GM21737 (cell line): ENCODE measurements around the gene PRKAB1.
"Not testable (repeated sequence)": the region's sequence is repeated elsewhere in the genome, so short reads cannot be mapped to it uniquely, and the experiment has no call there.

Experiments used
- ATAC-seq: cut with Tn5 transposase; IDR thresholded peaks from one replicate; pipeline ENCODE4 v1.9.1; 2021; ENCODE audit warnings: mild to moderate bottlenecking, moderate library complexity; ENCODE audit not compliant: unreplicated experiment

PRKAB1 gene

DNA sequence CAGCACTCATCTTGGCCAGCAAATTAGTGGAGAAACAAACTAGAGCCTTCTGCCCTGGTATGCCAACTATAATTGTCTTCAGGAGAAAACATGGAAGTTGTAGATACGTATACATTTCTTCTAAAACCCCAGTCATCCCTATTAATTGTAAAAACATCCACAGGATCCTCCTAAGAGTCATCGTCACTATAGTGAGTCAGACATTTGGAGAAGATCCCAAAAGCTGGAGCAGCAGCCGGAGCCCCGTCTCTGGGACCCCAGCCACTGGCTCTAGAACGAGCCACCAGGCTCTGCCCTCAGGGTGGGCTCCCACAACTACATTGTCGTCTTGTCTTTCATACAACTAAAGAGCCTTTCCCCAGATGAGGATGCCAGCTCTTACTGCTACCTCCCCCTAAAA lies 15.5 kb downstream of the PRKAB1 start:
- no peak for ATAC-seq

DNA sequence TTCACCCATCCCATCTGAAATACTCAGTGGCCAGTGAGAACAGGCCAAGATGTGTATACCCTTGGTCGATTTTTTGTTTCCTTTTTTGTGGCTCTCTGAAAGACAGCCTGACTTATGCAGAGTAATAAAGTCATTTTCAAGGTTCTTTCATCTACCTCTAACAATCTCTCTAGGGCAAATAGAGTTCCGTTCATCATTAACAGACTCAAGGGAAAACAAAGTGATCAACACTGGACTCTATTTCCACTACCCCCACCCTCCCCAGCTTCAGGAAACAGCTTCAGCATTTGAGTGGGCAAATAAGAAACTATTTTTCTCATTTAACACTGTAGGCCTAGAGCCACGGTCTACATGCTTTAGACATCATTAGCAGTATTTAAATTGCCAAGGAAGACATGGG lies 15.9 kb downstream of the PRKAB1 start:
- ATAC-seq: no peak

DNA sequence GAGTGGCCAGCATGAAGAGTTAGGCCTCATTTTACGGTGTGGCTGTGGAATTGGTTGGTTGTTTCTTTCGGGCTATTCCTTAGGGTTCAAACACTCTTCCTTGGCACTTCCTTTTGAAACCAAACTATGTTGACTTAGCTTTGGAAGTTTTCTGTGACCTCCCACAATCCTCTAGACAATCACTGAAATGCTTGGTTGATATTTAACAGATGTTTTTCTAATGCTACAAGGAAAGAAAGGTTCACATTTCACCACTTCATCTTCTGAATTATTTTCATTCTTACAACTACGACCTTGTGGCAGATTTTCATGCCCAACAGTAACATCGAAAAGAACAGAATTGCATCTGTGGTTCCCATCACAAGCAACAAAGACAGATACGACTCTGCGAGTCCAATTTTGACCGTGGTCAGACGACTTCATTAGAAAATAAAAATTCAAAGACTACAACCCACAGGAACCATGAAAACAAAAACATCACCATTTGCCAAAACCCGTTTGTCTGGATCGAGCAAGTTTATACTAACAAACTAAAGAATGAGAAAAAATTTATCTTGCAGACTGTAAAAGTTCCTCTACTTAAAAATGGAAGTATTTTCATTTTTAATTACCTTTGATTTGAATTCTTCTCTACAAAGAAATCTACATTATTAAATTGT lies 16.9 kb downstream of the PRKAB1 start:
- ATAC-seq: no peak

DNA sequence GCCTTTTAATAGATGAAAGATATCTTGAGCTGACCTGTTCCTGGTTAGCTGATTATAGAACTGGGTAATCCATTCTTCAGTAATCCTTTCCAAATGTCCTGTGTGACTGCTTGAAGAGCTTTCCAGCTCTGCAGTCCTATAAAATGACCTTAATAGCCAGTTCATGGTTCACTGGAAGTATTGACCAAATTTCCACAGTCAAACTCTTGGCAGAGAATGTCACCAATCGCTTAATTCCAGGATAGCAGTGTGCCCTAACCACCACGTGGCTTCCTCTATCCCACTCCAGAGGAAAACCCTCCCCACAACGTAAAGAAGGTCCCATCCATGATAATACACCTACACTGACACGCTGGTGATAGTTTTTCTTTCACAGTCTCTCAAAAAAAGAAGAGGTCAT lies 17.4 kb downstream of the PRKAB1 start:
- ATAC-seq: no peak

DNA sequence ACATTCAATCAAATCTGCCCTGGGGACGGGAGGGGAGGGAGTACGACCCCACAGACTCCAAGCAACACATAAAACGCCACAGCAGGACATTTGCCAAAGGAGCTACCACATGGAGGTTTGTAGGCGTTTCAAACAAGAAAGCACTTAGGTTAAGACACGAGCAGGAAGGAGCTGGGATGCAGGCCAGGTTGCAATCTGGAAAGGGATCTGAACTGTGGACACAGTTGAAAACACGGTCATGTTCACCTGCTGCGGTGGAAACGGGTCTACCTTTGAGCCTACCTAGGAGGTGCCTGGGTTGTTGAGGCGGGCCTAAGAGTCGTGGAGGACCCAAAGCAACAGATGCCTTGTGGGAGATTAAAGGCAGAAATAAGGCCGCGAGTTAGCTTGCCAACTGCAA lies 18.4 kb downstream of the PRKAB1 start:
- no peak for ATAC-seq

DNA sequence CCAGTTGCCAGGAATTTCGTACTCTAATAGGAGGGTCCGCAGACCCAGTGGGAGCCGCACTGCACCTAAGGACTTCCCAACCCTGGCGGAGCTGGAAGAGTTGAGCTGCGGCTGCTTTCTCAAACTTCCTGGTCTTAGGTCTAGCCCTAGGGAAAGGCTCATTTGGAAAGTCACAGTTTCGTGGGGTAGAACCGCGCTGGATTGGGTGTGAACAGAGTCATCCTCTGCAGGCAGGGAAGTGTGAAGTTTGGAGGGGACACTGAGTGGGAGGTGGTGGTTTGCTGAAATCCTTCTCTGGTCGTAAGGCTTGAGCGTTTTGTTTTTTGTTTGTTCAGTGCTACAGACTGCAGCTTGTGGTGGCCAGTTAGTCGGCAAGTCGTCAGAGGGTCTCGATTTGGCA lies 18.8 kb downstream of the PRKAB1 start:
- ATAC-seq: no peak

DNA sequence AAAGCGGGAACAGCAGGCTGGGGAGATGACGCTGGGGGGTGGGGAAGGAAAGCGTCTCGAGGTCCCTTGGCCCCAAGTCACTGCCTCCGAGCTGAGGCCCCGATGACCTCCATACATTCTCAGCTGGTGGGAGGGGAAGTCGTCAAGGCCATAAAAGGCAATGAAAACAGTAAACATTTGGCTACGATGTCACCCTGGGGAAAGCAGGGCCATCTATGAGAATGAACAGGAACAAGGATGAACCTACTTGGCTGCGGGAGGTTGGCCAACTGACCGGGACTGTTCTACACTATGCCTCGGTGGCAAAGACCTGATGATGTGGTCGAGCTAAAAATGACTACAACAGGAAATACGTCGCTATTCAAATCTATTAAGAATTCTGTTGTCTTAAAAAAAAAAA lies 19.5 kb downstream of the PRKAB1 start:
- ATAC-seq: no peak

DNA sequence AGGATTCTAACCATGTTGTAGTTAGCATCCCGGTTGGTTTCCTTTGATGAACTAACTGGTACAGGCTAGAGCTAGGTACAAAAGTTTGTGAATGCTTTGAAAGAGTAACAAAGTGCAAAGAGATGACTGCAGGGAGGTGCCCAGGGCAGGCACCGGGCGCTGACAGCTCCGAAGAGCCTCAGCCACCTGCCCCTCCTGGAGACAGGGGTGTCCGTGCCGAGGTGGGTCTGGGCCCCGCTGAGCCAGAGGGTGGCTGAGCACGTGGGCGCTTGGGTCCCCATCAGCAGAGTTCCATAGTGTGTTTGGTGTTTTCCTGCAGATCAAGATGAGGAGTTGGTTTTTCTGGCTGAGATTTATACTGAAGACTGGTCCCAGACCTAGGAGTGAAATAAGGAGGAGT lies 19.9 kb downstream of the PRKAB1 start:
- no peak for ATAC-seq

DNA sequence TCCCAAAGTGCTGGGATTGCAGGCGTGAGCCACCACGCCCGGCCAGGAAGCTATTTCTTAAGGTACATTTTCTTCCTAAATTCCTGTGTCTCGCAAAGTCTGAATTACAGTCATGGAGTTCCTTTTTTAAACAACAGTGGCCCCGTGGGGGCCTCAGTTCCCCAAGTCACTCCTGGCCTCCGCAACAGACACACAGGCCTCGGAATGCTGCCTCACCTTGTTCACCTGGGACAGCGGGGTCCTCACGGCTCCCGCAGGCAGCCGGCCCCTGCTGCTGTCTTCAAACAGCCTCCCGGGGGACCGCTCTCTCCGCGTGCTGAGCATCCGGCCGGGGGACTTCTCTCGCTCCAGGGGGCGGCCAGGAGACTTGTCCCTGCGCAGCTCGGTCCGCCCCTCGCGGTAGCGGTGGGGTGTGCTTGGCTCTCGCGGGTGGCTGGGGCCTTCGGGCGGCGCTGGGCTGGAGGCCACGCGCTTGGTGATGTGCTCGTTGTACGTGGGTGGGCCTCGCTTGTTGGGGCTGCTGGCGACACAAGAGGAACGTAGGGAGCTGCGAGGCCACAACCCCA lies 22.1 kb downstream of the PRKAB1 start:
- ATAC-seq: no peak

DNA sequence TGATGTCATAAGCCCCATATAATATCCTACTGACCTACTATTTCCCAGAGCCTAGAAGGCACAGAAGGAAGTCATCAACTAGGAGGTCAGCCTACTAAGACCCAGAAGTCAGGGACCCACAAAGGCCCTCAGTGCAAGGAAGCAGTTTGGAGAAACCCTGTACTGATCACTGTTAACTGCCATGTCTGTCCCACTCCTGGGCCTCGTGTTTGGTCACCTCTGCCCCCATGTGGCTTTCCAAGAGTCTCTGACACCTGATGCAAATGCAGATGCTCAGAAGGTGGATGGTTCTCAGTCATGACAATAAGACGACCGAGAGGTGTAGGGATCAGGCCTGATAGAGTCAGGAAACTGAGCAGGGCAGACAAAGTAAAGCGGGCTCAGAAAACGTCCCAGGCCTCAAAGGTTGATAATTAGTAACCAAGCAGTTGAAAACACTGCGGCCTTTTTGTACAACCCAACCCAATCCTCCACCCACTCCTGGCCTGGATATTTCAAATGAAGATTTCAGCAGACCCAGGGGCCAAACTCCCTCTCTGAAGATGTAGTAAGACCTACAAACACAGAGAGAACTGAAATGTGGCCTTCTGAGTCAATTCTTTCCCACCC lies 23.4 kb downstream of the PRKAB1 start:
- ATAC-seq: no peak

DNA sequence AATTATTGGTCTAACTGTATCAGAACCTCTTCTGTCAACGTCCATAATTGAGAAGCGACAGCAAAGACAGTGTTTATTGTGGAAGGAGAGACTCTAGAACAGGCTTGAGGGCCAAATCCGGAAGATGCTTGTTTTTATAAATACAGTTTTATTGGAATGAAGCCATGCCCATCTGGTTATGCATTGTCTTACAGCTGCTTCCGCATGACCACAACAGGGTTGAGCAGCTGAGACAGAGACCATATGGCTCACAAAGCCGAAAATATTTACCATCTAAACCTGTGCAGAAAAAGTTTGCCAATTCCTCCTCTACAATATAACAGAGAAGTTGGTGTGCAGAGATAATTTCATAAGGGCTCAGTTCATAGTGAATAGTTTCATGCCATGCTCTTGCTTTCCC lies 24.5 kb downstream of the PRKAB1 start:
- no peak for ATAC-seq

DNA sequence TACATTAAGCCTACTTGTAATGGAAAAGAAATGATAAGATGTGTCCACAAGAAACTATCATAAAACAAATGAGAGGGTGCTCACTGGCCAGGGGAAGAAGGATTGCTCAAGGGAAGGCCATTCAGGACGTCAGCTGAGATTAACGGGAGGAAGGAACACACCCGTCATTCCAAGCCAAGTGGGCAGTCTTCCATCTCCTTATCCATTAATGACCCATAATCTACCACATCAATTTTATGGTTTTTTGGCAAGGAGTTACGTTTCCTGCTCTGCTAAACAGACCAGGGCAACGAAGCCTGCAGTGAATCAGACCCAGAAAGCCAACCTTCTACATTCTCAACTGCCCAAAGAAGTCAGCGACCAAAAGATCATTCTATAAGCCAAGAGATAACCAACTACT lies 25.1 kb downstream of the PRKAB1 start:
- ATAC-seq: no peak

DNA sequence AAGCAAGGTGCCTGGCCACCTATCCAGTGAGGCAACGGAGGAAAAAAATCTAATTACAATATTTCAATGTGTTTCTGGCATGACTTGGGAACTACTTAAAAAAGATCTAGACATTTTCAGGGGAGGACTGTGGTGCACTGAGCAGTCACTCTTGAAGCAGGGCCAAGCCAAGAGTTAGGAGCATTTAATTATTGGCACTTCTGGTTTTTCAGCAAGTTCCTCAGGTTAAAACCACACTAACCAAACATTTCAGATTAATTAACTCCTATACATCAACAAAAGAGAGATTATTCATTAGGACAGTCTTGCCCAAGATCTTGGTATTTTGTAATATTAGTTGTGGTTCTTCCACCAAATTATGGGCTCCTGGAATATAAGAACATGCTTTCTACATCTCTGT lies 25.6 kb downstream of the PRKAB1 start:
- ATAC-seq: no peak

DNA sequence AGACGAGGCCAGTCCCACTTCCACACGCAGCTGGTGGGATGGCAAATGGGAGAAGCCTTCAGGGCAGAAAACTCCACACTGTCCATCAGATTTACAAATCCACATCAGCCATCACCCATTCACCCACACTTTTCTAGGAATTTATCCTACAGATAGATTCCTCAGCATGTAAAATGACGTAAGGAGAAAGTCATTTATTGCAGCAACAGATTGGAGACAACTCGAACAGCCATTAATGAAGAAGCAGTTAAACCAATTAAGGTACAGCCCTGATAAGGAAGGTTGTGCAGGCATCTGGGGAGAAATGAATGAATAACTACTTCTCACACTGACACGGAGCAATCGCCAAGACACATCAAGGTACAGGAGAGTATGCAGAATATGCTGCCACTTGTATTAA lies 26.2 kb downstream of the PRKAB1 start:
- ATAC-seq: no peak

DNA sequence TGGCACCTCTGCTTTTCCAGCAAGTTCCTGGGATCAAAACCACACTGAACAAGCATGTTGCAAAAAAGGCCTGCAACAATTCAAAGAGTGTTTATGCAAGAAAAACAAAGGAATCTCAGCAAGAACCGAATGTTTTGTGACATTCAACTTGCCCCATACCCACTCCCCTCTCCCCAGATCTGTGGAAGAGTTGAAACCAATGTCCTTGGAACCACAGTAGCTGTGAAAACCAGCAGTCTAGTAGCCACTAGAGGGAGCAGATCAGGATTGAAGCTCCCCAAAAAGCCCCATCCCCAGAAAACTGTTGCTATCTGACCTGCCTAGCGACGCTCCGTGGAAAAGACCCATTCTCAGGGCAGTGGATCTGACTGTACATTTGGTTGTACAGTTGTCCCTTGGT lies 27.1 kb downstream of the PRKAB1 start:
- no peak for ATAC-seq

DNA sequence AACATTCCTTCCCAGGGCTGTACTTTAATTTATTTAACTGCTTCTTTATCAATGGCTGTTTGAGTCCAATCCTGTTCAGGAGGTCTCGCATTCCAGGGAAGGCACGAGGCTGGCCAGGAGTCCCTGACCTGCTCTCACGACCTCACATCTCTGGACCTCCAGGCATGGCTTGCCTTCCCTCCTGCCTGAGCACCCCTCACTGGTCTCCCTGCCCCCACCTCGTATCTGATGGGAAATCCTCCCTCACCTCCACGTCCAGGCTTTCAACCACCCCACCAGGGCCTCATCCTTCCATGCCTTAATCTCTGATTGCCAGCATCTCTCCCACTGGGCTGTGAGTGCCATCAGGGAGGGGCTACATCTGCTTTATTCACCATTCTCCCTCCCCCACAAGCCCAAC lies 29.0 kb downstream of the PRKAB1 start:
- ATAC-seq: no peak

DNA sequence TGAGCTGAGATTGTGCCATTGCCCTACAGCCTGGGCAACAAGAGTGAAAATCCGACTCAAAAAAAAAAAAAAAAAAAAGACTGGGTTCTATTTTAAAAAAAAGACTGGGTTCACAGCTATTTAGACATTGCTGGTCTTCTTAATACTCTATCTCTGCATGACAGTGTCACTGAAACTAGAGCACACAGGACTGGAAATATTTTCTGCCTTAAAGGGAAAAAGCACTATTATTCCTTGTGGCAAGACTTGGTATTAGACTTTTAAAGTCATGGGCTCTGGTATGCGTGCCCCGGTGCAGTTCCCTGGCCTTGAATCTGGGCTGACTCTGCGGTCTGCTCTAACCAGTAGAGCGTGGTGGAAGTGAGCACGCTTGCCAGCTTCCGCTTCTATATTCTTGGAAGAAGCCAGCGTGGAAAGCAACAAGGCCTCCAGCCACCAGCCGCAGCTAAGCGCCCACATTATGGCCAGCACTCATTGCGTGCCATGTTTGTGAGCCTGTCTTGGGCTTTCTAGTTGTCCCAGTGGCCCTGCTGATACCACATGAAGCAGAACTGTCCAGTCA lies 31.3 kb downstream of the PRKAB1 start:
- no peak for ATAC-seq

DNA sequence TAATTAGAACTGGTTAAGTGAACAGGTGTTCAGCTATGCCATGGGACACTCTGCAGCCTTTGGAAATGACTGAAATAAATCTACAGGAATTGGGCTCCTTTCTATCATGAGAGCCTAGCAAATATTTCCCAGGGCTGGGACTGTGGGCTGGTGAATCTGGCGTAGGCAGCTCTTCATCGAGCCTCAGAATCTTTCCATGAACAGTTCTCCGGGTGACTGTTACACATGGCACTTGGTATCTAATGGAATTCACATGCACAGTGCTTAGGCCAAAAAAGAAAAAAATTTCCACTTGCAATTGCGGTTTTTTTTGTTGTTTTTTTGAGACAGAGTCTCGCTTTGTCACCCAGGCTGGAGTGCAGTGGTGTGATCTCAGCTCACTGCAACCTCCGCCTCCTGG lies 32.1 kb downstream of the PRKAB1 start:
- no peak for ATAC-seq

DNA sequence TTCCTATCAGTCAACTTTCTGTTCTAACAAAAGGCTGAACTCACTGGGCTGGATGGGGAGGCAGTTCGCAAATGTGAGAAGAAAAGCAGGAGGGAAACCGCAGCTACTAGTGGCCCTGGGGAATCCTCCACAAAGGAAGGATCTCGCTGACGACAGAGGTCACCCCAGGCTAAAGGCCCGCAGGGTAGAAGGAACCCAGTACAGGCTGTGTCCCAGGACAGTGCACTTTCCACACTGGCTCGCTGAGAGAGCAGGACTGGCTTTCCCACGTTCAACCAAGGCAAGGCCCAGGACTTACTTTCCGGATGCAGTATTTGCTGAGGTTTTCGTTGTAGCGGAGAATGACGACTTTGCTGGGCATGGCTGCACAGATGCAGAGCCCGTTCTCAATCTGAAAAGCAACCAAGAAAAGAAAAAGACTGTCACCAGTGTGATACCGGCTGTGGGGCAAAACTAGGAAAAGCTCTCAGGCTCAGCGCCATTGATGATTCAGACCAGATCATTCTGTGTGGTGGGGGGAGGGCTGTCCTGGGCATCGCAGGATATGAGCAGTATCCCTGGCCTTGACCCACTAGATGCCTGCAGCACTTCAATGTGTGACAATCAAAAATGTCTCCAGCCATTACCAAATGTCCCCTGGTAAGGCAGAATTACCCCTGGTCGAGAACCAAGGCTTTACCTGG lies 36.3 kb downstream of the PRKAB1 start:
- no peak for ATAC-seq

DNA sequence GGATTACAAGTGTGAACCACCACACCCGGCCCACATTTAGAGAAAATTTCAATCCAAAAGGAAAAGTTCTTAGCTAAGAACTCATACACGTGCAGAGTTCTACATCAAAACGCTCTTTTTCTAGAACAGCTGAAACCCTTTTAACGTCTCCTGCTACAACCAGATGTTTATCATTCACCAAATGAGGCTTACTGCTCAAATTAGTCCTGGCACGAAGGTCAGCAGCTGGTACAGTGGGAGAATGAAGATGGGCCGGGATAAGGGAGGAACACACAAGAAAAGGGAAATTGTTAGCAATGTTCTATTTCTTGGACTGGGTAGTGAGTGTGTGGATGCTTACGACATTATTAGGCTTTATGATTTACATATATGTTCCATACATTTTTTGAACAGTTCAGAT lies 37.2 kb downstream of the PRKAB1 start:
- no peak for ATAC-seq

DNA sequence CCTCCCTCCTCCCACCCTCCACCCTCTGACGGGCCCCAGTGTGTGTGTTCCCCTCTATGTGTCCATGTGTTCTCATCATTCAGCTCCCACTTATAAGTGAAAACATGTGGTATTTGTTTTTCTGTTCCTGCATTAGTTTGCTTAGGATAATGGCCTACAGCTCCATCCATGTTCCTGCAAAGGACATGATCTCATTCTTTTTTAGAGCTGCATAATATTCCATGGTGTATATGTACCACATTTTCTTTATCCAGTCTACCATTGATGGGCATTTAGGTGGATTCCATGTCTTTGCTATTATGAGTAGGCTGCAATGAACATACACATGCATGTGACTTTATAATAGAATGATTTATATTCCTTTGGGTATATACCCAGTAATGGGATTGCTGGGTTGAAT lies 38.5 kb downstream of the PRKAB1 start:
- ATAC-seq: not testable (repeated sequence)

DNA sequence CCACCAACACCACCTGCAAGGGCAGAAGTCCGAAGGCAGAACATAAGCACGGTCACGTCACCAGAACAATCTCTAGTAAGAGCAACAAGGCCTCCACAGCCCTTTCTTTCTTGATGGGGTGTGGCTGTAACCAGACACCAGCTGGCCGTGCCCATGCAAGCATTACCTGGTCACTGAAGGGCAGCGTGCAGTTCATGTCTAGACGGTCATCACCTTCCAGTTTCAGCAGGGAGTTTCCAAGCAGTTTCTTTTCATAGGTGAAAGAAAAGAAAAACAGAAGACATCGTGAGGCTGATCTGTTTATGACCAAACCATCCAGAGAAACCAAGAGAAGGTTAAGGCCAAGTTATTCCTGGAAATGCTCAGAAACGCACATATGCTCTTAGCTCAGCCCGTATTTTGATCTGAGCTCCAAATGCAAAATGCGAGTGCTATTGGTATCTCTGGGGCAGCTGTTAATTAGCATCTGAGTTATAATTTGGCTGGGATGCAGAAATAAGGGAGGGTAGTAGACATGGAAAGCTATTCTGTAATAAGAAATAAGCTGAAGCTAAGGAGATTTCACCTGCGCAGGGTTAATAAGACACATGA lies 42.5 kb downstream of the PRKAB1 start:
- no peak for ATAC-seq
